H1 (cell line): ENCODE results near the gene HLF. TPM values are rescaled to one million over a fixed set of nuclear protein-coding genes. Genes with fewer than 3 reads are reported as not detected.

ENCODE experiments used
- JUN ChIP-seq: IDR thresholded peaks from 2 replicates; pipeline ENCODE4 v1.6.1; 2011; ENCODE audit warnings: low read depth, mild to moderate bottlenecking, improper control_type of control experiment, low read length
- polyA plus RNA-seq, 7 experiments: library from polyadenylated mRNA; depleted of rRNA in 3 of 7; stranded (reverse) in 5 of 7; unstranded in 2 of 7; fragments of >200 nt in 5 of 7; fragments of 200-250 nt in 2 of 7; gene quantifications; 1 replicate in 5 of 7; 2 replicates in 1 of 7; 4 replicates in 1 of 7; pipeline versions ENCODE4 v1.2.1 to v1.2.3, GENCODE V29; 2011 to 2013; ENCODE audit warnings: missing spikeins in 2 of 7, mixed read lengths in 2 of 7
- total RNA-seq: library from RNA; stranded (reverse); fragmentation: NEBNext Ultra II Directional; extraction: Animal tissue kit (Norgen Biotek cat#: 25700); gene quantifications from 2 replicates; pipeline ENCODE4 v1.2.1, GENCODE V29; 2021

The HLF gene
- total and polyA plus RNA-seq, 2 of the 8 experiments (the other 6 are each of a cell fraction or from before 2014, with no cell fraction given): 0.39 to 0.60 TPM

DNA sequence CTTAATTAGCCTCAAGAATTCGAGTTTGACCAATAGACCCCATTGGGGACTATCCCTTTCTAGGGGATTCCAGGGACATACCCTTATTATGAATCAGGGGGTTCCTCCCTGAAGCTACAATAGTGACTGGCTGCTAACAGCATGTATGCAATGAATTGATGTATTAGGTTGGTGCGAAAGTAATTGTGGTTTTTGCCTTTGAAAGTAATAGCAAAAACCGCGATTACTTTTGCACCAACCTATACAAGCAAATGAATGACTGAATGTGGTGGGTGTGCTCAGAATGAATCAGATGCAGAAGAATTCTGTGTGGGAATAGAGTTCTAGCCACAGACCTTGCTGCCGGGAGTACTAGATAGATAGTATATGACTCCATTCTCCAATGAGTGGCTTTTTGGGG is 76.7 kb downstream of the HLF start (continued):
- no peak for TF ChIP-seq JUN
